Glutamatergic neuron (in vitro differentiated cells): ENCODE results near the gene WNK1. TPM values are rescaled to one million over a fixed set of nuclear protein-coding genes. Genes with fewer than 3 reads are reported as not detected.

ENCODE experiments used
- DNase-seq: peaks from one replicate; pipeline ENCODE4 v3.0.0; 2022
- H3K27ac Mint-ChIP-seq: one replicate; pipeline ENCODE4 v1.8.0; 2020; ENCODE audit warnings: mild to moderate bottlenecking, mixed read lengths, inconsistent platforms; ENCODE audit not compliant: unreplicated experiment
- H3K27me3 Mint-ChIP-seq: one replicate; pipeline ENCODE4 v1.8.0; 2020; ENCODE audit warnings: mild to moderate bottlenecking, moderate library complexity, mixed read lengths, inconsistent platforms; ENCODE audit not compliant: unreplicated experiment
- H3K36me3 Mint-ChIP-seq: one replicate; pipeline ENCODE4 v1.8.0; 2020; ENCODE audit warnings: mild to moderate bottlenecking, mixed read lengths, inconsistent platforms; ENCODE audit not compliant: unreplicated experiment
- H3K4me1 Mint-ChIP-seq: one replicate; pipeline ENCODE4 v1.8.0; 2020; ENCODE audit warnings: mild to moderate bottlenecking, low read depth, mixed read lengths, inconsistent platforms; ENCODE audit not compliant: unreplicated experiment
- H3K4me3 Mint-ChIP-seq: one replicate; pipeline ENCODE4 v1.8.0; 2020; ENCODE audit warnings: mild to moderate bottlenecking, mixed read lengths, inconsistent platforms; ENCODE audit not compliant: unreplicated experiment
- H3K9me3 Mint-ChIP-seq: one replicate; pipeline ENCODE4 v1.8.0; 2020; ENCODE audit warnings: mild to moderate bottlenecking, moderate library complexity, mixed read lengths, inconsistent platforms; ENCODE audit not compliant: unreplicated experiment
- total RNA-seq: library from RNA; stranded (reverse); fragmentation: NEBNext Ultra II Directional; extraction: Animal tissue kit (Norgen Biotek cat#: 25700); gene quantifications from one replicate; pipeline ENCODE4 v1.2.1, GENCODE V29; 2021; ENCODE audit not compliant: unreplicated experiment
- TF ChIP-seq, protein P1 (sequence below): fragments of 200-600 bp; sonication (generic); IDR thresholded peaks from one replicate; pipeline ENCODE4 v1.5.0; 2021; ENCODE audit not compliant: partially characterized antibody, unreplicated experiment

The WNK1 gene
- total RNA-seq, 1 donor from 2014 or later, result 182 TPM

DNA sequence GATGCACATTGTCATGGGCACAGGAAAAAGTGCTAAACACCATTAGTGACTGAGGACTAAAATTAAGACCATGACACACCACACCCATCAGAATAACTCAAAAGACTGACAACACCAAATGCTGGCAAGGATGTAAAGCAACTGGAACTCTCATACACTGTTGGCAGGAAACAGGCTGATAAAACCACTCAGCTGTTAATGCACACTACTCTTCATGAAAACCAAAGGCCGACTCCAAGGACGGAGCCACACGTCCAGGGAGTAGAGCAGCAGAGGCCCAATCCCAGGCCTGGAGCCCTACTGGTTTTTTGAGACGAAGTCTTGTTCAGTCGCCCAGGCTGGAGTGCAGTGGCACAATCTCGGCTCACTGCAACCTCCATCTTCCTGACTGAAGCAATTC, 190.7 kb downstream of the WNK1 start:
- no peak overlapping the region for H3K27ac Mint-ChIP-seq
- peaks cover 5% of the 10 kb centered on the region for H3K9me3 Mint-ChIP-seq
- no peaks in the 10 kb centered on the region for H3K27me3 Mint-ChIP-seq
- TF ChIP-seq, protein P1, sequence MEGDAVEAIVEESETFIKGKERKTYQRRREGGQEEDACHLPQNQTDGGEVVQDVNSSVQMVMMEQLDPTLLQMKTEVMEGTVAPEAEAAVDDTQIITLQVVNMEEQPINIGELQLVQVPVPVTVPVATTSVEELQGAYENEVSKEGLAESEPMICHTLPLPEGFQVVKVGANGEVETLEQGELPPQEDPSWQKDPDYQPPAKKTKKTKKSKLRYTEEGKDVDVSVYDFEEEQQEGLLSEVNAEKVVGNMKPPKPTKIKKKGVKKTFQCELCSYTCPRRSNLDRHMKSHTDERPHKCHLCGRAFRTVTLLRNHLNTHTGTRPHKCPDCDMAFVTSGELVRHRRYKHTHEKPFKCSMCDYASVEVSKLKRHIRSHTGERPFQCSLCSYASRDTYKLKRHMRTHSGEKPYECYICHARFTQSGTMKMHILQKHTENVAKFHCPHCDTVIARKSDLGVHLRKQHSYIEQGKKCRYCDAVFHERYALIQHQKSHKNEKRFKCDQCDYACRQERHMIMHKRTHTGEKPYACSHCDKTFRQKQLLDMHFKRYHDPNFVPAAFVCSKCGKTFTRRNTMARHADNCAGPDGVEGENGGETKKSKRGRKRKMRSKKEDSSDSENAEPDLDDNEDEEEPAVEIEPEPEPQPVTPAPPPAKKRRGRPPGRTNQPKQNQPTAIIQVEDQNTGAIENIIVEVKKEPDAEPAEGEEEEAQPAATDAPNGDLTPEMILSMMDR, result no peak
- H3K4me1 Mint-ChIP-seq, result peaks cover 7% of the 10 kb centered on the region
- no peaks in the 10 kb centered on the region for H3K36me3 Mint-ChIP-seq
- H3K4me3 Mint-ChIP-seq, result no peak overlapping the region
- DNase-seq, result no peak

DNA sequence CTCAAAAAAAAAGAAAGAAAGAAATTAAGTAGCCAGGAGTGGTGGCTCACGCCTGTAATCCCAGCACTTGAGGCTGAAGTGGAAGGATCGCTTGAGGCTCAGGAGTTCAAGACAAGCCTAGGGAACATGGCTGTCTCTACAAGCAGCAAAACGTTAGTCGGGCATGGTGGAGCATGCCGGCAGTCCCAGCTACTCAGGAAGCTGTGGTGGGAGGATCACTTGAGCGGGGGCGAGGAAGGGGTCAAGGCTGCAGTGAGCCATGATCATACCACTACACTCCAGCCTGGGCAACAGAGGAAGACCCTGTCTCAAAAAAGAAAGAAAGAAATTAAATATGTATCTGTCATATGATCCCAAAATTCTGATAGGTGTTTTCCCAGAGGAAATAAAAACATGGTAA, 191.8 kb downstream of the WNK1 start:
- DNase-seq, result no peak
- Mint-ChIP-seq H3K4me1 (peaks cover 8% of the 10 kb centered on the region), H3K27me3 (peaks cover 3% of the 10 kb centered on the region), H3K9me3 (peaks cover 4% of the 10 kb centered on the region), H3K4me3 (no peak overlapping the region), H3K36me3 (no peaks in the 10 kb centered on the region), H3K27ac (no peak overlapping the region)
- TF ChIP-seq, protein P1, result no peak

DNA sequence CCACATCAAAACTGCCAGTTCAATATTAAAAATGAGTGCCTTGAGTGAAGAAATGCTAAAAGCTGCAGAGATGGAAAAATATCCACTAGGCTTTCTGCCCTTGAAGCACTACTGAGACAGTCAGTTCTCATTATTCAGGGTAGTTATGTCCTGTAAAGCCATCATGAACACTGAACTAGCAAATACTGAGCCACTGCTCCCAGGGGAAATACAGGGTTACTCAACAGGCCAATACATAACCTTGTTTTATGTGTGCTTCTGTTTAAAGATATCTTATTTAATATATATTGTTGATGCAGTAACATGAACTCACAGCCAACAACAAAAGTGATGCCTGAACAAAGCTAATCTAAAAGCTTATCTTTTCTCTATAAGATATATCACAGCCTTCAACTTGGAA, 193.8 kb downstream of the WNK1 start:
- Mint-ChIP-seq H3K4me3 (no peak overlapping the region), H3K4me1 (peaks cover 8% of the 10 kb centered on the region), H3K36me3 (no peaks in the 10 kb centered on the region), H3K9me3 (peaks cover 6% of the 10 kb centered on the region), H3K27ac (no peak overlapping the region), H3K27me3 (peaks cover 8% of the 10 kb centered on the region)
- TF ChIP-seq, protein P1, result no peak
- no peak for DNase-seq

DNA sequence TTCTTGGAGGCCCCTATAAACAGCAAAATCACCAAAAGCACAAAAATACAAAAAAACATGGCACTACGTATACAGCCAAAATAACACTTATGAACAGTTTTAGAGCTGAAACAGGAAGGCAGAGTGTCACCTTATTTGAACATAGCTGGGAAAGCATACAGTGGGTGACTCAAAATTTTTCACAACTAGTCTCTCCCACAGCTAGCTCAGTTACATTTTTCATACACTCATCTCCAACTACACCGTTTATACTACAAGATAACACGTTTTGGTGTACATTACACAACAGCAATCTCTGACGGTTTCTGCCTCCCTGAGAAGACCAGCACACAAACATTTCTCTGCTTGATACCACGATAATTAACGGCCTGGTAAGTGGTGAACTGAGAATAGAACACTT, 194.3 kb downstream of the WNK1 start:
- H3K27ac Mint-ChIP-seq, result no peak overlapping the region
- peaks cover 6% of the 10 kb centered on the region for H3K9me3 Mint-ChIP-seq
- H3K27me3 Mint-ChIP-seq, result peaks cover 8% of the 10 kb centered on the region
- no peak for DNase-seq
- no peaks in the 10 kb centered on the region for H3K36me3 Mint-ChIP-seq
- H3K4me3 Mint-ChIP-seq, result peak overlapping the region; percentile 11
- H3K4me1 Mint-ChIP-seq, result peaks cover 8% of the 10 kb centered on the region
- TF ChIP-seq, protein P1, result no peak

DNA sequence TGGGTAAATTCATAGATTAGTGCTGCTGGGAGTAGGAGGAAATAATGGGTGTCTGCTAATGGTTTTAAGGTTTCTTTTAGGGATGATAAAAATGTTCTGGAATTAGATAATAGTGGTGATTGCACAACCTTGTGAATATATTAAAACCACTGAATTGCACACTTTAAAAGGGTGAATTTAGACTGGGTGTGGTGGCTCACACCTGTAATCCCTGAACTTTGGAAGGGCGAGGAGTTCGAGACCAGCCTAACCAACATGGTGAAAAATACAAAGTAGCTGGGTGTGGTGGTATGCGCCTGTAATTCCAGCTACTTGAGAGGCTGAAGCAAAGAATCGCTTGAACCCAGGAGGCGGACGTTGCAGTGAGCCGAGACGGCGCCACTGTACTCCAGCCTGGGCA, 195.9 kb downstream of the WNK1 start:
- Mint-ChIP-seq H3K27ac (peak overlapping the region; percentile 10), H3K9me3 (peaks cover 6% of the 10 kb centered on the region), H3K36me3 (no peaks in the 10 kb centered on the region), H3K27me3 (peaks cover 8% of the 10 kb centered on the region), H3K4me1 (peaks cover 8% of the 10 kb centered on the region), H3K4me3 (peak overlapping the region; percentile 78)
- TF ChIP-seq, protein P1, result no peak
- no peak for DNase-seq
